Stimulated activated naive CD4-positive, alpha-beta T cell treated with Interleukin-2 at 50 U/mL for 16 hours (primary cell): ENCODE results near the gene GBA2.

ENCODE experiments used
- DNase-seq: peaks from one replicate; lab custom pipeline; 2025; lab: John Stamatoyannopoulos, UW

The GBA2 gene

DNA sequence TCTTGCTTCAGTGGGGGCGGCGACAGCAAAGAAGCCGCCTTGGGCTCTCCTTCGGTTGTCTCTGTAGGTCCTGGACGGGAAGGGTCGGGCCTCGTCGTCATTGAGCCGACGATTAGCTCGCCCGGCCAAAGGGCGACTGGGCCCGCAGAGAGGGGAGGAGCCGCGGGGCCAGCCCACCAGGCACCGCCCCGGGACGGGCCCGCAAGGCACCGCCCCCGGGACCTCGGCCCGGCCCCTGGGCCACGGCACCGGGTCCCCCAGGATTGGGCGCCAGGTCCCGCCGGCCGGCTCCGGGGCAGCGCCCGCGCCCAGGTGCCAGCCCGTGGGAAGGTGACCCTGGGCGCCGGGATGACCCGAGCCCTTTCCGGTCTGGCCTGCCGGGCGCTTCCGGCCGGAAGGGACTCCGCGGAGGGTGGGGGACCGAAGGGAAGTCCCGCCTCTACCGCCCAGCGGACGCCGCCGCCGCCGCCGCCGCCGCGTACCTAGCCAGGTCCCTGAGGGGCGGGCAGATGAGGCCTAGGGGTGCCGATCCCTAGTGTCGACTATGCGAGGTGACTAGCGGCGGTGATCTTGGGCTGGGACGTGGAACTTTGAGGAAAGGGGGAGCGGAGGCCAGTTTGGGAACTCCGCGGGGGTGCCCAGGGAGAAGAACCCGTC, at the start of gene GBA2, which contains the start of gene RGP1:
Gene GBA2 (minus strand): TSS at position 371 of the 657 bp plus-strand sequence. CDS start 524 bp downstream, outside the sequence.
Gene RGP1 (plus strand): TSS at position 430 of the 657 bp plus-strand sequence. CDS start 469 bp downstream, outside the sequence.
- DNase-seq: peak; percentile 72

DNA sequence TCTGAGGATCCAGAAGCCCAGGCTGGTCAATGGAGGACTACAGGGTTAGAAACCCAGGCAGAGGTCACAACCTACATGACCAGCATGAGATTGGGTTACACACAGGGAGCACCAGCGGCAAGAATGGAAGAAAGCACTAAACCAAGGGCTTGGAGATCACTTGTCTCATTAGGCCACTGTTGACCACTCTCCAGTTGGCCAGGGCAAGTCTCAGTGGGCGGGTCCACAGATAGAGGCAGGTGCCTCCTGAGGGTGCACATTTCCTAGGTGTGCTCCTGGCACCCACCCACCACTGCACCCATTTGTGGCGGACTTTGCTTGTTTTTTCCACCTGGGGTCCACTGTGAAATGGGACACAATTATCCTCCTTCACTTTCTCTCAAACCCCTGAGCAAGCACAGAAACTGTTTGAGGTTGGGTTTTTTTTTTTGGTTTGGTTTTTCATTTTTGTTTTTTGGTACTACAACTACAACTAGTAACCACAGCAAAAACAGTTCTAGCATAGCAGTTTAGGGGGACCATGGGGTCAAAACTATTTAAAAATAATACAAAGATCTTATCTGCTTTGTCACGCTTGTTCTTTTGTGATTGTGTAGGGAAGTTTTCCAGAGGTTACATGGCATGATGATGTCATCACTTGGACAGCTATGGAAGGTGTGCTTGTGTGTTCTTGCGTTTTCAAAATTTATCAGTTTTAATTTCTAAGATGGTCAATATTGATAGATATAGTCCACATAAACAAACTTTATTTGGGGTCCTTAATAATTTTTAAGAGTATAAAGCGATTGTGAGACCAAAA, 48.5 kb upstream of the GBA2 start:
- no peak for DNase-seq

DNA sequence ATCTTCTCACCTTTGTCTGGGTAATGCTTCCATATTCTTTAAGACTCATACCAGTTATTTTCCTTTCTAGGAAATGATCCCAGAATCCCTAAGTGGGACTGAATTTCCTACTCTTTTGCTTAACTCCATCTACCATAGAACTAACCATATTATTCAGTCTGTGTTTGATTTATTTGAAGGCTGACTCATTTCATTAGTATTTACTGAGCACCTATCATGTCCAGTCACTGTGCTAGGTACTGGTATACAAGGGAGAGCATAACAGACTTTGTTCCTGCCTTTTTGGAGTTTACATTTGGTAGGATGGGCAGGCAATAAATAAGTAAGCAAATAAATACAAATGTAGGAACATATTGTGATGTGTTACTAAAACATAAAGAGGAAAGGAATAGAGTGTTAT, 46.7 kb upstream of the GBA2 start:
- no peak for DNase-seq

DNA sequence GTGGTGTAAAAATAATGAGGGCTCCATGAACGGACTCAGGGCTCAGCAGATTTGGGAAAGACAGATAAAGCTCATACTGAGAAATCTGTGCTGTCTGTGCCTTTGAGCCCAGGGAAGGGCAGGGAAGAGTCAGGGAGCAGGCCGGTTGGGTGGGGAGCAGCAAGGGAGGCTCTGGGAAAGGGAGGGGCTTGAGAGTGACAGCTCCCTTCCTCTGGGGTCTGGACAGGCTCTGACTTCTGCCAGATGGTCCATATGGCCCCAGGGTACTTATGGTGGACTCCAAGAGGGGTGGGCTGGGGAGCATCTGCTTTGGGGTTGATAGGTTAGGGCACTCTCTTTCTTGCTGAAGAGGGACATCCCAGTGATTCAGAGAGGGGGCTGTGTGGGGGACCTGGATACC, 44.4 kb upstream of the GBA2 start:
- no peak for DNase-seq

DNA sequence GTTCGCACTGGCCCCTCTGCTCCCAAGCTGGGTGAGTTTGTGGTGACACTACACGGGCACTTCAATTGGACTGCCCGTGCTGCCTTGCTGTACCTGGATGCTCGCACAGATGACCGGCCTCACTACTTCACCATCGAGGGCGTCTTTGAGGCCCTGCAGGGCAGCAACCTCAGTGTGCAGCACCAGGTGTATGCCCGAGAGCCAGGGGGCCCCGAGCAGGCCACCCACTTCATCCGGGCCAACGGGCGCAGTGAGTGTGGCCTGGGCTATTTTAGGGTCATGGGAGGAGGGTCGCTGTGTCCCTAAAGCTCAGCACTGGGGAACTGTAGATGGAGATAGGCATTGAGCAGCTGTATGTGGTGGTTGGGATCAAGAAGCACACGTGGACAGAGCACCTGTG, 43.8 kb upstream of the GBA2 start:
- DNase-seq: no peak

DNA sequence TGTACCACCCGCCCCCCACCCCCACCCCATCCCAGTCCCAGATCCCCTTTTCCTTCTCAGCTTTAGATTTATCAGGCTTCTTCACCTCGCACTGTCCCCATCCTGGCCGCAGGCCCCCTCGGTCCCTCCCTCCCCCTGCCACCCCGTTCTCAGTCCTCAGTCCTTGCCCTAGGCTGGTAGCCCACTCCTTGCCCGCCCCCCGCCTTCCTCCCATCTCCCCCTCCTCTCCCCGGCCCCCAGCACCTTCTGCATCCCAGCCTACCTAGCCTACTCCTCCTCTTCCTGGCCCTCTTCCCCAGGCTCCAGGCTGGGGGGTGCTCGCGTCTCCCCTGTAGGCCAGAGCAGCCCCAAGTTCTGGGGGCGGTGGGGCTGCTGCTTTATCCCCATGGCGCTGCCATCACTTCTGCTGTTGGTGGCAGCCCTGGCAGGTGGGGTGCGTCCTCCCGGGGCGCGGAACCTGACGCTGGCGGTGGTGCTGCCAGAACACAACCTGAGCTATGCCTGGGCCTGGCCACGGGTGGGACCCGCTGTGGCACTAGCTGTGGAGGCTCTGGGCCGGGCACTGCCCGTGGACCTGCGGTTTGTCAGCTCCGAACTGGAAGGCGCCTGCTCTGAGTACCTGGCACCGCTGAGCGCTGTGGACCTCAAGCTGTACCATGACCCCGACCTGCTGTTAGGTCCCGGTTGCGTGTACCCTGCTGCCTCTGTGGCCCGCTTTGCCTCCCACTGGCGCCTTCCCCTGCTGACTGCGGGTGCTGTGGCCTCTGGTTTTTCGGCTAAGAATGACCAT, 43.2 kb upstream of the GBA2 start:
- DNase-seq: no peak

DNA sequence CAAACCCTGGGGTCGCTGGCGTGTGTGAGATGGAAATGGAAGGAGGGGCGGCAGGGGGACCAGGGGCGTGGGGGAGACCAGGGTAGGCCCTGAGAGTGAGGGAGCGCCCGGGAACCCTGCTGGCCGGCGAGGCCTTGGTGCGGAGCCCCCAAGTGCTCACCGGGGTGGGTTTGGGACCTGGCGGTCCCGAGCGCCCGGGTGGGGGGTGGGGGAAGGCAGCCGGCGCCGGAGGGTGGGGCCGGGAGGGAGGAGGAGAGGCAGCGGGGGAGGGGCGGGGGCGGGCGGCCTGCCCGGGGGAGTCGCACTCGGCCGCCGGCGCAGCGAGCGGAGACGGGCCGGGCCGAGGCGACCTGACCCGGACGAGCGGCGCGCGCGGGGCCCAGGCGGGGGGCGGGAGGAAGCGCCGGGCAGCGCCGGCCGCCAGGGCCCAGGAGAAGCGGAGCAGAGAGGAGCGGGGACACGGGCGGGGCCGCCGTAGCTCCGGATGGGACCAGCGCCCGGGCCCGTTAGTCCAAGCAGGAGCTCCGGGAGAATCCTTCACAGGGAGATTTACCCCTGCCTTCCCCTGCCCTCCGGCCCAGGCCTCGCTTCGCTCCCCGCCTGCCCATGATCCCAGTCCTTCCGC, 42.4 kb upstream of the GBA2 start, which contains the start of gene NPR2:
Gene NPR2 (plus strand): TSS at position 295 of the 625 bp plus-strand sequence. CDS start 818 bp downstream, outside the sequence.
- no peak for DNase-seq

DNA sequence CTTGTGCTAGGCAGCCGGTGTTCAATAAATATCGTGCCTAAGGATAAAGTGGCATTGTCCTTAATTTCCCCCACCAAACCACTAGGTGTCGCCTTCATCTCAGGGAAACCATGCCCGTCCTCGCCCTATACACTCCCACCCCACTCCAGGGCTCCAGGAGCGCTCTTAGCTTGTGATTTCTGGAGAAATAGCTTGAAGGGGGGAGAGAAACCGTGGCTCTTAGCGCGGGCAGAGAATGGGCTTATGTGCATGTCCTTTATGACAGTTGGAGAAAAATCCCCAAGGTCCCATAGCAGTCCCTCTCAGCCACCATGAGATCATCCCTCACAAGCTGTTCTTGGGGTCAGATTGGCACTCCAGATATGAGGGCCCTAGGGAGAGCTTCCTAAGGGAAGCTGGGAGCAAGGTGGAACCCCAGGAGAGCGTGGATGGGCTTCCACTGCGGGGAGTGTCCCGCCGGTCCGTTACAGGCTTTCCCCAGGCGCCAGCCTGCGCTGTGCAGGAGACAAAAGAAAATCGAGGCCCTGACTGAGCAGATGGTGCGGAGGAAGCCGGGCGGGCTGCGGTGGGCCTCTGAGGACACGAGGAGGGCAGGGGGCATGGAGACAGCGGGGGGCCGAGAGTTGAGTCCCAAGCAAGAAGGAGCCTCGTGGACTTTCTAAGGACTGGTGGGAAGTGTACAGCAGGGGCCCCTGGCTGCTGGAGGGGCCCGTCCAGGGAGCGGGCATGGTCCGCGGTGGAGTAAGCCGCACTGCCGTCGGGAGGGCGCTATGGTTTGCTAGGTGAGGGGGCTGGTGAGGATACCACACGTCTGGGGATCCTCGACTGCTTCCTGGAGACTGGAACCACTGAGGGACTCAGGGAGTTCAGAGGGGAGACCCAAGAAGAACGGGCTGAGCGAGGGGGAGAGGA, 41.6 kb upstream of the GBA2 start:
- peak; percentile 23 for DNase-seq

DNA sequence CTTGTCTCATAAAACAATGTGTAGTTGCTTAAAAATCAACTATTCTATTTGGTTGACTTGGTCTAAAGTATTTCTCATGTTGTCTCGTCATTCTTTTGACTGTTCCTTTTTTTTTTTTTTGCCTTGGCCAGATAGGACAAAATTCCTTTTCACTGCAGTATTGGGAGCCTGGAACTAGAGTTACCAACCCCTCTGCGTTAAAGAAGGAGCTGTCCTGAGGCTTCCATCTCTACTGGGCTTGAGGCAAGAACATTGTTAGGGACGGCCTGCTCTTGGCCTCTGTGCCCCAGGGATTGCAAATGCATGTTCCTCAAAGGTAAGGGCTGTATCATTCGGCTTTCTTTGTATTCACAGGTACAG, 41.0 kb upstream of the GBA2 start:
- DNase-seq: no peak

DNA sequence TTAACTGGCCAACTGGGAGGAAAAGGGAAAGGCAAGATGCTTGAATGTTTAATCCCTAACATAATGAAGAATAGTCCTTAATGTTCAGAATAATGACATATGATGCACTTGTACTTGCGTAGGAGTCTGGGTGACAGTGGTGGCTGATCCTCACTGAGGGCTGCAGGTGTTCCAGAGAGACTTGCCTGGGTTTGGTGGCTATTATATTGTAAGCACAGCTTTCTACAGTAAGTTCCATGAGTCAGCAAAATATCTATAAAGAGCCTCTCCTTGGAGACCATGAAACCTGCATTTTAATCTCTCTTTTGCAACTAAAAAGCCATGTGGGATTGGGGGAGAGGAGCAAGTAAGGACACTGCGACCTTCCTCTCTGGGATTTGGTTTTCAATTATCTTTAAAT, 40.5 kb upstream of the GBA2 start:
- no peak for DNase-seq

DNA sequence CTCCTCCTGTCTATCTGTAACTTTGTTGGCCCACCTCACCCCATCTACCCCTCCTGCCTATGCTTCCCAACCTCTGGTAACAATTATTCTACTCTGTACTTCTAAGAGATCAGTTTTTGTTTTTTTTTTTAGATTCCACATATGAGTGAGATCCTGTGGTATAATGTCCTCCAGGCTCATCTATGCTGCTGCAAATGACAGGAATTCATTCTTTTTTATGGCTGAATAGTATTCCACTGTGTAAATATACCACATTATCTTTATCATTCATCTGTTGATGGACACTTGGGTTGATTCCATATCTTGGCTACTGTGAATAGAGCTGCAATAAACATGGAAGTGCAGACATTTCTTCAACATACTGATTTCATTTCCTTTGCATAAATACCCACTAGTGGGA, 34.4 kb upstream of the GBA2 start:
- DNase-seq: no peak

DNA sequence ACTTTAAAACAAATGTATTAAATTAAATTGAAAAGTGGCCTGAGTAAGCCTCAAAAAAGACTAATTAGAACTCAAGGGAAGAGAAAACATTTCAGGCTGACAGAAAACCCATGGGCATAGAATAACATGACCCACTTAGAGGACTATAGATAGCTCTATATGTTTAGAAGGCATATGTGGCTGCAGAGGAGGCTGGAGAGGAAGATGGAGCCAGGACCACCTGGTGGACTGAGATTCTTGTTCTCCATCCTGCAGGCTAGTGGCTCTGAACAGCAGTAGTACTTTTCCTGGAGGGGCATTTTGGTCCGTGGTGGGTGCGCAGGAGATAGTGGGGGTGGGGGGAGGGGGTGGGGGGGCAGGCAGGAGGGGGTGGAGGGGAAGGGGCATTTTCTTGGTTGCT, 32.0 kb upstream of the GBA2 start:
- no peak for DNase-seq

DNA sequence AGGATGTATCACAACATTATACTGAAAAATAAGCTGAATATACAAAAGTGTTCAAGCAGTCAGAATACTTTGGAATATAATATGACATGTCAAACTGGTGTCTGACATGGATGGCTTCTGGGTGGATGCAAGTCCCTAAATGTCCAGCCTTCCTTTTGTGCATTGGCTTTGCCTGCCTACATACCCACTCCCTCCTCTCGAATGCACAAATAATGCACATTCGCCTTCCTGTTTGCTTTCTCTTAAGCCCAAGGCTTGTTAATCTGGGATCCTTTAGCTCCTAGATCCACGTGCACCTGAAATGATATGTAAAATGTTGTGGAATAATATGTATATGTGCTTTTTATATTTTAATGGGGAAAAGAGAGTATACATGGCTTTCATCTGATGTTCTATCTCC, 29.5 kb upstream of the GBA2 start:
- DNase-seq: no peak

DNA sequence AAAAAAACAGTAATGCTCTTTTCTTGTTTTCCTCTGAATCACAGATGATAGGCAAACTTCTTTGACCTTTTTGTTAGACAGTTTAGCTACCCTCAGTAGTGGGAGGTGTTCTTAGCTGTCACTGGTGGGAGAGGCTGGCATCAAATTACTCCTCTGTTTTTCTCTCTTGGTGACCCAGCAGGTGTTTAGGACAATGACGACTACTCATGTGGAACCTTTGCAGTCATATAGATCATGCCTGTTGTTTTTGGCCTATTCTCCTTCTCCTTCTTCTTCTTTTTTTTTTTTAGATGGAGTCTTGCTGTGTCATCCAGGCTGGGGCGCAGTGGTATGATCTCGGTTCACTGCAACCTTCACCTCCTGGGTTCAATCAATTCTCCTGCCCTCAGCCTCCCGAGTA, 27.0 kb upstream of the GBA2 start:
- DNase-seq: no peak

DNA sequence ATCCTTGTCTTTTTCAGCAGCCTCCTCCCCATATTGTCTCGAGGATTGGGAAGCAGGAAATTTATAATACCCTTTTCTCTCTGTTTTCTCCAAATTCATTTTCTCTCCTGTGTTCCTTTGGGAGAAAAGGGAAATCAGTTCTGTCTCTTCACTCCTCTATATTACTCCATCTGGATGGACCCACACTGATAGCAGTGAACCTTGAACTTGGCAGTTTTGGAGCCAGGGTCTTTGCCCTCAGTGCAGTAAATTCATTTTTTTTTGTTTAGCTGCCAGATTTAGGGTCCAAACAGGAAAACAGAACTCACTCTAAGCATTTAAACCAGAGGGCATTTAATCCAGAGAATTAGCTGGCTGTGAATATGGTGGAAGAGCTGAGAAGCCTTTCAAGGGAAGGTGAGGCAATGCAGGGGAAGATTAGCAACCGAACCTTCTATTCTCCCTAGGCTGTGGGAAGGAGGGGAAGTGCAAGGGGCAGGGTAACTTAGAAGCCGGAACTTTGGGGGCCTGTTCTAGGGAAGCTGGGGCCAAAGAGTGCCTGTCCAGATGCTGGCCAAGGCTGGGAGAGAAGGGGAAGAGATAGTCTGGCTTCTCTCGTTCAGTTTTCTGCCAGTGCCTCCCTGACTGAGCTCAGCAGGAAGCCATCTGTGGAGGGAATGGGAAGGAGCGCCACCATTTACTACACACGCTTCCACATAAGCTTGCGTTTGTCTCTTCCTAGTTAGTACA, 26.0 kb upstream of the GBA2 start:
- DNase-seq: no peak

DNA sequence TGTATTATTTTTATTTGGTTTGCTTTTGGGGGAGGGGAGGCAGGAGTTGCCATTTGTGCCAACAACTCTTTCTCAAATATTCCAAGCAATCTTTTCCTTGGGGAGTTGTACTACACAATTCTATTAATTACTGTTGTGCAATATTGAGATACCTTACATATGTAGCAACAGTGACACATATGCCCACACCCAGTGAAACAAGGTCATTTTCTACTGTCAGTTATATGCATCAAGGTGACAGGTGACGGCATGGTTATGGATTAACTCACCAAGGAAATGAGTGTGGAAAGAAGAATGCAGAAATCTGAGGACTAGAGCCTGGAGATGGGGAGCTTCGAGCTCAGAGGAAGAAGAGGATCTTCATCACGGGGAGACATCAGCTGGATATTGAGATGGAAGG, 22.9 kb upstream of the GBA2 start:
- no peak for DNase-seq

DNA sequence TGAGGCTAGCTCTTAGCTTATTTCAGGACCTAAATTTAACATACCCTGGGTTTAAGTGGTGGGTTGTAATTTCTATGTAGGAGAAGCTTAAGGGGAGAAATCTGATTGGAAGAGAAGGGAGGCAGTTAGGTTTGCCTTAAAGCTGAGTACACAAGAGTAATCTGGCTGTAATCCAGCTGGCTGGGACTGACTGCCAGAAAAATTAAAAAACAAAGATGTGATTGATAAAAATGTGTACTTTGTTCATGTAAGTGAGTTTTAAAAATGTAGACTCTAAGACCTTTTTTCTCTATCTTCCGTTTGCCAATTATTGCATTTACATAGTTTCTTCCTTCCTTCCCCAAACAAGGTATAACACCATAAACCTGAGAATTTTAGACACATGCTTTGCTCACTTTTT, 22.5 kb upstream of the GBA2 start:
- DNase-seq: no peak

DNA sequence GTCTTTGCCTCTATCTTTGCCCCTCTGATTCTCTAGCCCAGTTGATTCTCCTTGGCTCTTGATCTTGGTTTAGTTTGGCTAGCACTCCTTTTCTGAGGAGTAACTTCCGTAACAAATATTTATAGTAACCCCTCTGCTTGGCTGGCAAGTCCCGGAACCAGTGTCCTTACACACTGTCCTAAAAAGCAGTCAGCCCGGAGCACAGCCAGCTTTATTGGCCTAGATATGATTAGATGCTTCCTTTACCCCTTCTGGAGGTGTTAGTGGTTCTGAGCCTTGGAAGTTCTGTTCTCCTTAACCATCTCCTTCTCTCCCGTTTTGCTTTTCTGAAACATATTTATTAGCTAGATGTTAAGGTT, 22.0 kb upstream of the GBA2 start:
- no peak for DNase-seq

DNA sequence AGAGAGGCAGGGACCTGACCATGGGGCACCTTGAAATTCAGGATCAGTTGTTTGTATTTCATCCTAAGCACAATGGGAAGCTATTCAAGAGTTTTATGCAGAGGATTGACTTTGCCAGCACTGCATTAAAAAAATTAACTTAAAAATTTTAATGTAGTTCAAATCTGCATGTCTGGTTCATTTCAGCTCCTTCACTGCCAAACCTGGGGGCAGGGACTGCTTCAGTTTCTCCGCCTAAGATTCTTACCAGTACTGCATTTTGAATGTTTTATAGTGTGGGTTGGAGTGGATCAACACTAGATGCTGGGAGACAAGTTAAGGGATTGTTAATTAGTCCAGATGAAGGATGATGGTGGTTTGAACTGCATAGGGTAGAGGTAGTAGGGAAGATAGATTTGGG, 20.7 kb upstream of the GBA2 start:
- no peak for DNase-seq

DNA sequence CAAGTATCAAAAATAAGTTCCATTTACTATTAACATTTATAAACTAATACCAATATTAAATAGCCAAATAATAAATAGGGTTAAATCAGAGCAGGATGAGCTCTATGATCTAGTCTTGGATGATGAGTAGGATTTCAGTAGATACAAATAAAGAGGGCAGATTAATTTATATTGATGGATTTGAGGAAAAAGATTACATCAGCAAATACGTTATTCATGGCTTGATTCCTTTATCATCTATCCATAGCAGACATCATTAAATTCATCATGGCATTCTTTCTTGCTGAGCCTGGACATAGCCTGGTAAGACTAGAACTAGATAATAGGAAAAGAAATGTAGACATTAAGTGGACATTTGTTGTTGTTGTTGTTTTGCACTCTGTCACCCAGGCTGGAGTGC, 18.4 kb upstream of the GBA2 start:
- DNase-seq: no peak

DNA sequence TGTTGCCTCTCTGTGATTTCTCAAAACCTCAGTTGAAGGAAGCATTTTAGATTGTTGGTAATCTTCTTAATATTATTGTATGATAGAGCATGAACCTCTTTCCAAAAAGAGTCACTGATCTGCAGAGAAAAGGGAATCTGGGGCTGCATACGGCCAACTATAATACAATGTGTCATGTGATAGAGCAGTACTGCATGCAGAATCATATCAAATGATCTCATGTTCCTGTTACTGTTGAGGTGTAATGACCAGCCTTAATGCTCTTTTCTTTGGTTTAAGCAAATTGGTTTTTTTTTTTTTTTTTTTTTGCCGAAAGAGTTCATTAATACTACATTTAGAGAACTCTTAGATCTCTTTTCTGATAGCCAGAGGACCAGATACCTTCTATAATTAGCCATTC, 18.0 kb upstream of the GBA2 start:
- DNase-seq: no peak
